Activated CD4-positive, alpha-beta T cell treated with anti-CD3 and anti-CD28 coated beads, Interleukin-2, amount 10 ng/mL, durations not matched to agents 7 days and 5 days (primary cell): Measurements from ENCODE around the gene CCN2. TPM values are rescaled to one million over a fixed set of nuclear protein-coding genes. Genes with fewer than 3 reads are reported as not detected.
"Not testable (repeated sequence)": the region's sequence is repeated elsewhere in the genome, so short reads cannot be mapped to it uniquely, and the experiment has no call there.

Experiments
- CTCF ChIA-PET: fragments of 350-600 bp; sonication (Branson Sonifier 250); formaldehyde crosslinking; loops from one replicate; lab custom pipeline; 2021; ENCODE audit warnings: antibody characterized with exemption; lab: Charles Lee
- POLR2A ChIA-PET: fragments of 350-600 bp; sonication (Branson Sonifier 250); formaldehyde crosslinking; loops from one replicate; lab custom pipeline; 2021; ENCODE audit warnings: antibody characterized with exemption; lab: Charles Lee
- DNase-seq: peaks from one replicate; pipeline ENCODE4 v3.0.0-alpha.2; 2020
- H3K27ac Mint-ChIP-seq: one replicate; pipeline ENCODE4 v1.8.0; 2021; ENCODE audit warnings: mild to moderate bottlenecking, moderate library complexity, mixed read lengths
- H3K27me3 Mint-ChIP-seq: one replicate; pipeline ENCODE4 v1.8.0; 2021; ENCODE audit warnings: mixed read lengths
- H3K36me3 Mint-ChIP-seq: one replicate; pipeline ENCODE4 v1.8.0; 2021; ENCODE audit warnings: low read depth, mixed read lengths
- H3K4me1 Mint-ChIP-seq: one replicate; pipeline ENCODE4 v1.8.0; 2021; ENCODE audit warnings: mixed read lengths
- H3K4me3 Mint-ChIP-seq: one replicate; pipeline ENCODE4 v1.8.0; 2021; ENCODE audit warnings: mild to moderate bottlenecking, moderate library complexity, mixed read lengths
- H3K9me3 Mint-ChIP-seq: one replicate; pipeline ENCODE4 v1.8.0; 2021; ENCODE audit warnings: mixed read lengths
- total RNA-seq, 2 experiments: library from RNA; stranded (reverse); gene quantifications; one replicate each; pipeline ENCODE4 v1.2.3, GENCODE V29; 2021

CCN2 gene
- total RNA-seq, 2 experiments from 2014 or later, result not detected

DNA sequence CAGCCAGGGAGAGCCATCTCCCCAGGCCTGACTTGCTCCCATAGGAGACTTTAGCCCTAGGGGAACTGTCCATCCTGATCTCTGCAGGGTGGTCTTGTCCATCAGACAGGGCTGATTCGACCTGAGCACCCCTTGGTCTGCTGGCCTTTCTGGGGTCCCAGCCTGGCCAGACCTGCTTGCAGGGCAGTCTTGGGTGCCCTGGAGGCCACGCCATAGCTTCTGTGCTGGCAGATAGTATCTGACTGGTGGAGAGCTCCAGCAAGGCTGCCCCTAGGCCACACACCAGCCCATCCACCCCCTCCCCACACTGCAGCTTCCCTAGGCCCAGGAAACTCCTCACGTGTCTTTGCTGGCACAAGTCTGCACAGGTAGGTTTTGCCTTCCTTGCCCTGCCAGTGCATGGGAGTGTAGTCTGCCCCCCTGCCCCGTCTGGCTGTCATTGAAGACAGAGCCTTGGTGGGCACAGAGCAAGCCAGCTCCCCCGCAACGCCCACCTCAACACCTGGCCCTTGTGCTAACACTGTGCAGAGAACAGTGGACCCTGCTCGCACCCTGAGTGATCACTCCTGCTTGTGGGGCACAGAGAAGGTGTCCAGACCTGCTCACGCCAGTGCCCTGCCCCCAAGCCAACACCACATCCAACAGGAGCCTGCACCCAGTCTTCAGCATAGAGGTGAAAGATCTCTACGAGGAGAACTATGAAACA is 32.4 kb downstream of the CCN2 start:
- Mint-ChIP-seq H3K27ac (no peak overlapping the region), H3K4me3 (no peak overlapping the region), H3K27me3 (peaks cover 24% of the 10 kb centered on the region), H3K9me3 (peaks cover 6% of the 10 kb centered on the region), H3K36me3 (no peaks in the 10 kb centered on the region), H3K4me1 (peaks cover 16% of the 10 kb centered on the region)
- CTCF ChIA-PET, result no interaction called here
- POLR2A ChIA-PET, result no interaction called here
- no peak for DNase-seq

DNA sequence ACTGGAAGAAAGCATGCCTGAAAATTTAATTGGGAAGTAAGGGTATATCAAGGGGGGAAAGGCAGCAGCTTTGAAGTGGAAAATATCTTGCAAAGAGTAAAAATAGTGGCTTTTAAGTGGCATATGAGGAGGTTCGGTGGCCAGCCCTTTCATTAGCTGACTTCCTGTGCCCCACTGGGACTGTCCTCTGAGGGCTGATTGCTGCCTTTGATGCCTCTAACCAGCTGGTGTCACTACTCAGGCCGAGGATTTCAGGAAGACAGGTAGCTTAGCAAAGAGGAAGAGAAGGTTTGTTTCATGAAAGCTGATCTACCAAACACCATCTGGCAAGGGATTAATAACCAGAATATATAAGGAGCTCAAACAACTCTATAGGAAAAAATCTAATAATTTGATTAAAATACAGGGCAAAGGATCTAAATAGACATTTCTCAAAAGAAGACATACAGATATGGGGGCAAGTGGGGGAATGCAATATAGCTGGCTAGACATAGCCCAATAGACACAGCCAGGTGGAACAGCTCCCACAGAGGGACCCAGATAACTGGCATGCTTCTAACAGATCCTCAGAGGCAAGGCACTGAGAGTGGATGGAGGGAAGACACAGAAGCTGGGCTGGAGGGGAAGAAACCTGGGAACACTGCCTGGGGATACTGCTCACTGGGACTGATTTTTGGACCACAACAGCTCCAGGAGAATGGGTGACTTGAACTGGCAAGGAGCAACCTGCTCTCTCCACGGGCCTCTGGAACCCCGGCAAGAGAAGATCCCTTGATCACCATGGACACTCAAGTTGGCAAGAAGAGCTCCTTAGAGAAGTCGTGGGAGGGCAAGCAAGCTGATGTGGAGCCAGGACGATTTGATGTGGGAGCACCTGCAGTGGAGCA is 33.2 kb downstream of the CCN2 start:
- H3K9me3 Mint-ChIP-seq, result no peaks in the 10 kb centered on the region
- H3K36me3 Mint-ChIP-seq, result no peaks in the 10 kb centered on the region
- ChIA-PET POLR2A (interaction anchor here (0.7 kb wide), 1 partner anchor 33 kb away, joined by 3 read pairs; no protein-coding TSS in a partner anchor), CTCF (interaction anchor here (0.7 to 1.3 kb wide), 2 partner anchors 21 to 78 kb away, joined by 3 read pairs; no protein-coding TSS in a partner anchor)
- peaks cover 16% of the 10 kb centered on the region for H3K4me1 Mint-ChIP-seq
- peaks cover 31% of the 10 kb centered on the region for H3K27me3 Mint-ChIP-seq
- no peak overlapping the region for H3K27ac Mint-ChIP-seq
- no peak overlapping the region for H3K4me3 Mint-ChIP-seq
- no peak for DNase-seq

DNA sequence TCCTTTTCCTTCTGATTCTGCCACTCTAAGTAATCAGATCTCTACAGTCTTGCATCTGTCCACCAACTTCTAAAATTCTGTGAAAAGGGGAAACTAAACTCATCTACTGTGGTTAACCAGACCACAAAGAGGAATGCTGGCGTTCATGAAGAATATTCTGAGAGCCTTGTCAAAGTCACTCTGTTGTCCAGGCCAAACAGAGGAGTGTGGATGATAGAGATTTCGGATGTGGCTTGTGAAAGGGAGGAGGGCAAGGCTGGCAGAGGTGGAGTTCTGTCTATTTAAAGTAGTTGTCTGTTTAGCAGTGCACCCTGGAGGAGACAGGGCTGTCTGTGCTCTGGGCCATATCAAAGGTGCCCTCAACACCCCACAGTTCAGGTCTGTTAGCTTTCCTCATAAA is 33.9 kb downstream of the CCN2 start:
- Mint-ChIP-seq H3K36me3 (no peaks in the 10 kb centered on the region), H3K27ac (no peak overlapping the region), H3K9me3 (no peaks in the 10 kb centered on the region), H3K4me3 (no peak overlapping the region), H3K27me3 (peaks cover 33% of the 10 kb centered on the region), H3K4me1 (peaks cover 16% of the 10 kb centered on the region)
- POLR2A ChIA-PET, result interaction anchor here (0.7 kb wide), 1 partner anchor 34 kb away, joined by 3 read pairs; no protein-coding TSS in a partner anchor
- no peak for DNase-seq
- CTCF ChIA-PET, result interaction anchor here (0.7 to 1.3 kb wide), 2 partner anchors 20 to 77 kb away, joined by 3 read pairs; no protein-coding TSS in a partner anchor

DNA sequence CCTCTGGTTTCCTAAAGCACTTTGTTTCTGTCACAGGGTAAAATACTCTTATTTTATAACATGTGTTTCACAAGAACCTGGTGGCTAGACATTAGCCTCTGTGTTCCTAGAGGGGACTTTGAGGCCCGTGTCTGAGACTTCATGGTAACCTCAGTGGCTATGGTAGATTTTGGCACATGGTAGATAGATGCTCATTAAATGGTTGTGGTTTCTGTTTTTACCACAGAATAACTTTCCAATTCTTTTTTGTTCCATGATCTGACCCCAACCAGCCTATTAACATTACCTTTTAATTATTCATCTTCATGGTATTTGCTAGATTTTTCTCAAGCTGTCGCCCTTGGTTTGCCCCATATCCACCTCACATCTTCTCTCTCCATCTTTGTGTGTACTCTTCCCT is 34.3 kb downstream of the CCN2 start:
- peaks cover 34% of the 10 kb centered on the region for H3K27me3 Mint-ChIP-seq
- H3K4me1 Mint-ChIP-seq, result peaks cover 16% of the 10 kb centered on the region
- CTCF ChIA-PET, result interaction anchor here (1.3 kb wide), 1 partner anchor 77 kb away, joined by 3 read pairs; no protein-coding TSS in a partner anchor
- no peak for DNase-seq
- H3K36me3 Mint-ChIP-seq, result no peaks in the 10 kb centered on the region
- H3K4me3 Mint-ChIP-seq, result no peak overlapping the region
- no peak overlapping the region for H3K27ac Mint-ChIP-seq
- H3K9me3 Mint-ChIP-seq, result no peaks in the 10 kb centered on the region
- POLR2A ChIA-PET, result interaction anchor here (0.7 kb wide), 1 partner anchor 35 kb away, joined by 3 read pairs; no protein-coding TSS in a partner anchor

DNA sequence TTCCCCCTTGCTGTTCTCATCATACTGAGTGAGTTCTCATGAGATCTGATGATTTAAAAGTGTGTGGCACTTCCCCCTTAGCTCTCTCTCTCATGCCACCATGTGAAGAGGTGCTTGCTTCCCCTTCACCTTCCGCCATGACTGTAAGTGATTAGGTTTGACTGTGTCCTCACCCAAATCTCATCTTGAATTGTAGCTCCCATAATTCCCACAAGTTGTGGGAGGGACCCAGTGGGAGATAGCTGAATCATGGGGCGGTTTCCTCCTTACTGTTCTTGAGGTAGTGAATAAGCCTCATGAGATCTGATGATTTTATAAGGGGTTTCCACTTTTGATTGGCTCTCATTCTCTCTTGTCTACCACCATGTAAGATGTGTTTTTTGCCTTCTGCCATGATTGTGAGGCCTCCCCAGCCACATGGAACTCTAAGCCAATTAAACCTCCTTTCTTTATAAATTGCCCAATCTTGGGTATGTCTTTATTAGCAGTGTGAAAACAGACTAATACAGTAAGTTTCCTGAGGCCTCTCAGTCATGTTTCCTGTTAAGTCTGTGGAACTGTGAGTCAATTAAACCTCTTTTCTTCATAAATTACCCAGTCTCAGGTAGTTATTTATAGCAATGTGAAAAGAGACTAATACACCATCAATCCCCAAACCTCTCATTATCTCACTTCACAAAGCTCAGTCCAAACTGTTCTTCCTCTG is 34.9 kb downstream of the CCN2 start:
- DNase-seq, POLR2A ChIA-PET, CTCF ChIA-PET, H3K4me3 Mint-ChIP-seq, H3K36me3 Mint-ChIP-seq, H3K9me3 Mint-ChIP-seq, H3K27ac Mint-ChIP-seq: not testable (repeated sequence)
- H3K27me3 Mint-ChIP-seq, result peaks cover 40% of the 10 kb centered on the region
- H3K4me1 Mint-ChIP-seq, result peaks cover 16% of the 10 kb centered on the region

DNA sequence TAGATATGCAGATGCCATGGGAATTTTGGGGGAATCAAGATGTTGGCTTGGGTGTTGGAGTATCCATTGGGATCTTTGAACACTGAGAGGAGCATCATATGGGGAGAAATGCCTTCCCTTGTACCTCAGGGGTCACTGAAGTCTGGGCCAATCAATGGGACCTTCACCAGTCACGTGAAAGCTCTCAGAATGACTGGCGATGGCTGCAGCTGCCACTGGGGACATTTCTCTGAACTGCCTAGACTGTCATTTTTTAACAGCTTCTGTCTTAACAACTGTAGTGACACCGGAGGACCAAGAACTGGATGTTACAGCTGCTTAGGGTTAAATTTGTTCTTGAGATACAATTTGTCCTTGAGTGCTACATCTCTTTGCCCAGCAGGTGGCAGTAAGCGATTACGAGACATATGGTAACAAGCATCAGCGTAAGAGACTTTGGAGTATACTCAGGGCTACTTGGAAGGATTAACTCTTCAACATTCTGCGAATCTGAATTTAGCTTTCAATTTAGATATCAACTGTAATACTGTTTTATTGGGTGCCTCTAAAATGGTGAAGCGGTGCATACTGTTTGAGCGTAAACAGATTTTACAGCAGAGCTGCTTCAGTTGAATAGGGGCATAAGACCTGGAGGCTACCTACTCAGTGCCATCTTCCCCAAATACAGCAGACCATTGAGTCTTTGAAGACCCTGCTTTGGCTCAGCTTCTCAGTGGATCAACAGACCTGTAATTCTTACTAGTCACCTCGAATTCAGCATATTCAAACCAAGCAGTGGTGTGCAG is 36.0 kb downstream of the CCN2 start:
- H3K4me1 Mint-ChIP-seq, result peaks cover 16% of the 10 kb centered on the region
- H3K9me3 Mint-ChIP-seq, result no peaks in the 10 kb centered on the region
- H3K27ac Mint-ChIP-seq, result no peak overlapping the region
- H3K36me3 Mint-ChIP-seq, result no peaks in the 10 kb centered on the region
- POLR2A ChIA-PET, result no interaction called here
- DNase-seq, result peak; percentile 69
- no peak overlapping the region for H3K4me3 Mint-ChIP-seq
- CTCF ChIA-PET, result interaction anchor here (0.7 to 1.3 kb wide), 5 partner anchors 8 to 34 kb away, joined by 3 to 4 read pairs (median 3); no protein-coding TSS in a partner anchor
- peaks cover 43% of the 10 kb centered on the region for H3K27me3 Mint-ChIP-seq

DNA sequence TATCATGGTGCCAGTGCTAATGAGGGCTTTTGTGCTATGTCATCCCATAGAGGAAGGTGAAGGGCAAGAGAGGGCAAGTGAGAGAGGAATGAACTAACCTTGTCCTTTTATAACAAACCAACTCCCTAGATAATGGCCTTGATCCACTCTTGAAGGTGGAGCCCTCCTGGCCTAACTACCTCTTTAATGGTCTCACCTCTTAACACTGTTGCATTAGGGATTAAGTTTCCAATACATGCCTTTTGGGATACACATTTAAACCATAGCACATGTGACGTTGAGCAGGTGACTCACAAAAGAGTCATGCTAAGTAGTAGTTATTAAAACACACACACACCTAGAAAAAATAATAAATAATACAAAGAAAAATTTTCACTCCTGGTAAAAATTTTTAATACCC is 36.9 kb downstream of the CCN2 start:
- ChIA-PET CTCF (interaction anchor here (1.3 kb wide), 1 partner anchor 9 kb away, joined by 3 read pairs; no protein-coding TSS in a partner anchor), POLR2A (no interaction called here)
- H3K27ac Mint-ChIP-seq, result no peak overlapping the region
- H3K27me3 Mint-ChIP-seq, result peaks cover 38% of the 10 kb centered on the region
- H3K9me3 Mint-ChIP-seq, result no peaks in the 10 kb centered on the region
- peaks cover 22% of the 10 kb centered on the region for H3K4me1 Mint-ChIP-seq
- H3K4me3 Mint-ChIP-seq, result no peak overlapping the region
- DNase-seq, result no peak
- no peaks in the 10 kb centered on the region for H3K36me3 Mint-ChIP-seq

DNA sequence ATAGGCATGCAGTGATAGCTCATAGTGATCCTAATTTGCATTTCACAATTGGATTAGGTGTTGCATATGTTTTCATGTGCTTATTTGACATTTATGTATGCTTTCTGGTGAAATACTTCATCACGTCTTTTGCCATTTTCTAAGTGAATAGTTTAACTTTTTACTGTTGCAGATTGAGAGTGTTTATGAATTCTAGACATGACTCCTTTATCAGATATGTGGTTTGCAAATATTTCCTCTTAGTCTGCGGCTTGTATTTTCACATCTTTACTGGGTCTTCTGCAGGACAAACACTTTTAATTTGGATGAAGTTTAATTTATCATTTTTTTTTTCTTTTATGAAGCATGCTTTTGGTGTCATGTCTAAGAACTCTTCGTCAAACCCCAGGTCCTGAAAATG is 39.2 kb downstream of the CCN2 start:
- H3K27ac Mint-ChIP-seq, result no peak overlapping the region
- POLR2A ChIA-PET, result no interaction called here
- CTCF ChIA-PET, result no interaction called here
- no peaks in the 10 kb centered on the region for H3K9me3 Mint-ChIP-seq
- DNase-seq, result no peak
- peaks cover 13% of the 10 kb centered on the region for H3K4me1 Mint-ChIP-seq
- H3K27me3 Mint-ChIP-seq, result peaks cover 38% of the 10 kb centered on the region
- no peaks in the 10 kb centered on the region for H3K36me3 Mint-ChIP-seq
- no peak overlapping the region for H3K4me3 Mint-ChIP-seq

DNA sequence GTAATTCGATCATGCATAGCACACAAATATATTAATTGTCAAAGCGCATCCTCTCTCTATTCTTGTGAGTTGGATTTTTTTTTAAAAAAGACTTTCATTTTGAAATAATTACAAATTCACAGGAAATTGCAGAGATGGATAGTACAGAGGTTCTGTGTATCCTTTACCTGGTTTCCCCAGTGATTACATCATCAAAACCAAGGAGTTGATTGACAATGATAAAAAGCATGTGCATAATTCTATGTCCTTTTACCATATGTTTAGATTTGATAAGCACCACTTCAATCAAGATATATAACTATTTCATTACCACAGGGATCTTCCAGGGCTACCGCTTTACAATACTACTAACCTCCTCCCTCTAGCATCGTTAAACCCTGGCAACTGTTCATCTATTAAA is 40.2 kb downstream of the CCN2 start:
- Mint-ChIP-seq H3K36me3 (no peaks in the 10 kb centered on the region), H3K4me3 (no peak overlapping the region), H3K4me1 (peaks cover 6% of the 10 kb centered on the region), H3K27ac (no peak overlapping the region), H3K27me3 (peaks cover 34% of the 10 kb centered on the region), H3K9me3 (no peaks in the 10 kb centered on the region)
- DNase-seq, result no peak
- POLR2A ChIA-PET, result no interaction called here
- CTCF ChIA-PET, result interaction anchor here (1.6 kb wide), 1 partner anchor 12 kb away, joined by 4 read pairs; no protein-coding TSS in a partner anchor

DNA sequence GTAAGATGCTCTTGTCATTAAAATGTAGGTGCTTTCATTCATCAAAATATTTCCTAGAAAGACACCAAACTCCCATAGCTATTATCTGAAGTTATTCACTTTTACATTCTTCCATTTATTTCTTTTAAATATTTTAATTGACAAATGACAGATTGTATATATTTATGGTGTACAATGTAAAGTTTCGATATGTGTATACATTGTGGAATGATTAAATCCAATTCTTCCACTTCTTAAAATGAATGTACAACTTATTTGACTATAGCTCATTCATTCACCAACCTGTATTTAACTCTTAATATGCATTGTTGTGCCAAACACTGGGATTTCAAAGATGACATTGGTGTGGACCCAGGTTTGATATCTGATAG is 41.0 kb downstream of the CCN2 start:
- no peak overlapping the region for H3K4me3 Mint-ChIP-seq
- peaks cover 34% of the 10 kb centered on the region for H3K27me3 Mint-ChIP-seq
- H3K36me3 Mint-ChIP-seq, result no peaks in the 10 kb centered on the region
- H3K4me1 Mint-ChIP-seq, result peaks cover 6% of the 10 kb centered on the region
- no peak for DNase-seq
- POLR2A ChIA-PET, result no interaction called here
- no peak overlapping the region for H3K27ac Mint-ChIP-seq
- H3K9me3 Mint-ChIP-seq, result no peaks in the 10 kb centered on the region
- CTCF ChIA-PET, result interaction anchor here (0.7 to 1.6 kb wide), 3 partner anchors 13 to 220 kb away, joined by 3 to 4 read pairs (median 4); no protein-coding TSS in a partner anchor

DNA sequence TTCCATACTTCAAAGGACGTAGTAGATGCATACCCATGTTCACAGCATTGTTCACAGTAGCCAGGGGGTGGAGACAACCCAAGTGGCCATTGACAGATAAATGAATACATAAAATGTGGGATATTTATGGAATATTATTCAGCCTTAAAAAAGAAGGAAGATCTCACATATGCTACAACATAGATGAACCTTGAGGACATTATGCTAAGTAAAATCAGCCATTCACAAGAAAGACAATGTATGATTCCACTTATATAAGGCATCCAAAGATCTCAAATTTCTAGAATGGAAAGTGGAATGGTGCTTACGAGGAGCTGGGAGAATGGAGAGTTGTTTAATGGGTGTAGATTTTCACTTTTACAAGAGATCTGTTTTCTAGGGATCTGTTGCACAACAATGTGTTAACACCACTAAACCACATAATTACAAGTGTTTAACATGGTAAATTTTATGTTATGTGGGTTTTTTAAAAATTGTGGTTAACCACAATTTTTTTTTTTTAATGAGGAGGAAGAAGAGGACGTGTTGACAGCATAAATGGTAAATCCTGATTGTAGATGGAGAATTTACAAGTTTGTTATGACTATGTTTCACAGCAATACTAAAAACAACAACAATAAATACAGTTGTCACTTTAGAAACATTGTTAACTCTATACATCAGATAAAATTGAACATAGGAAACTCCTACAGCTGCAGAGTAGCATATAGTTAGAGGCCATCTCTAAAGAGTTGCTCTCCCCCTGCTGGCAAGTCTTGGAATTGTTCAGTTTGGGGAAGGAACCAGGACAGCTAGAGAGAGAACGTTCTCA is 41.6 kb downstream of the CCN2 start:
- H3K4me3 Mint-ChIP-seq, result no peak overlapping the region
- no peak overlapping the region for H3K27ac Mint-ChIP-seq
- H3K9me3 Mint-ChIP-seq, result no peaks in the 10 kb centered on the region

More for the DNA sequence above, 41.6 kb downstream of the CCN2 start:
- CTCF ChIA-PET, result interaction anchor here (0.7 to 1.6 kb wide), 4 partner anchors 12 to 272 kb away, joined by 3 to 4 read pairs (median 4); no protein-coding TSS in a partner anchor
- peaks cover 6% of the 10 kb centered on the region for H3K4me1 Mint-ChIP-seq
- DNase-seq, result peak; percentile 81
- peaks cover 34% of the 10 kb centered on the region for H3K27me3 Mint-ChIP-seq
- POLR2A ChIA-PET, result no interaction called here
- no peaks in the 10 kb centered on the region for H3K36me3 Mint-ChIP-seq
